HT1080 (cell line): Measurements from ENCODE around the gene PARD3B. TPM values are rescaled to one million over a fixed set of nuclear protein-coding genes. Genes with fewer than 3 reads are reported as not detected.
"Not testable (repeated sequence)": the region's sequence is repeated elsewhere in the genome, so short reads cannot be mapped to it uniquely, and the experiment has no call there.

ENCODE experiments used
- DNase-seq: peaks from one replicate; pipeline ENCODE4 v3.0.0-alpha.2; 2015; ENCODE audit warnings: low read depth
- total RNA-seq: library from RNA; depleted of rRNA; stranded (reverse); fragments of >200 nt; shearing (Covaris generic); gene quantifications from 2 replicates; pipeline ENCODE4 v1.2.3, GENCODE V29; 2014

The PARD3B gene
- total RNA-seq, 1 experiment from 2014 or later: 2.2 TPM

GRCh38 chr2:205171261-205171940 is 626.1 kb downstream of the PARD3B start:
- no peak for DNase-seq

GRCh38 chr2:205175831-205176230 is 630.6 kb downstream of the PARD3B start:
- no peak for DNase-seq

- no peak for DNase-seq
Measured at GRCh38 chr2:205176546-205176945, 631.3 kb downstream of the PARD3B start.

GRCh38 chr2:205177546-205177945 is 632.3 kb downstream of the PARD3B start:
- no peak for DNase-seq

- no peak for DNase-seq
Measured at GRCh38 chr2:205180730-205181129, 635.5 kb downstream of the PARD3B start.

GRCh38 chr2:205187731-205188130 is 642.5 kb downstream of the PARD3B start:
- no peak for DNase-seq

GRCh38 chr2:205188239-205189138 is 643.2 kb downstream of the PARD3B start:
- peak; percentile 57 for DNase-seq

- no peak for DNase-seq
Measured at GRCh38 chr2:205189301-205189700, 644.0 kb downstream of the PARD3B start.

- DNase-seq: no peak
Measured at GRCh38 chr2:205190528-205190927, 645.3 kb downstream of the PARD3B start.

GRCh38 chr2:205193125-205193835 is 648.0 kb downstream of the PARD3B start:
- DNase-seq: no peak

- DNase-seq: no peak
Measured at GRCh38 chr2:205193836-205194228, 648.6 kb downstream of the PARD3B start.

GRCh38 chr2:205197468-205198139 is 652.3 kb downstream of the PARD3B start:
- no peak for DNase-seq

- DNase-seq: peak; percentile 72
Measured at GRCh38 chr2:205198140-205198525, 652.9 kb downstream of the PARD3B start.

GRCh38 chr2:205199165-205199850 is 654.0 kb downstream of the PARD3B start:
- no peak for DNase-seq

- DNase-seq: no peak
Measured at GRCh38 chr2:205210494-205210893, 665.2 kb downstream of the PARD3B start.

- no peak for DNase-seq
Measured at GRCh38 chr2:205212357-205212756, 667.1 kb downstream of the PARD3B start.

- DNase-seq: no peak
Measured at GRCh38 chr2:205216092-205216491, 670.8 kb downstream of the PARD3B start.

- DNase-seq: no peak
Measured at GRCh38 chr2:205216580-205216979, 671.3 kb downstream of the PARD3B start.

GRCh38 chr2:205217004-205217403 is 671.7 kb downstream of the PARD3B start:
- DNase-seq: no peak

- peak; percentile 41 for DNase-seq
Measured at GRCh38 chr2:205218056-205218455, 672.8 kb downstream of the PARD3B start.

- not testable (repeated sequence) for DNase-seq
Measured at GRCh38 chr2:205218816-205219215, 673.5 kb downstream of the PARD3B start.
